ENCODE measurements around the gene HMBS. TPM values are rescaled to one million over a fixed set of nuclear protein-coding genes. Genes with fewer than 3 reads are reported as not detected.

Gene HMBS
- total RNA-seq, 4 donors from 2014 or later = 6.7 to 18.3 (median 10.6) TPM

- TF ChIP-seq EP300 (IDR thresholded peaks at IDR 0.05) (no peak), POLR2A (IDR thresholded peaks at IDR 0.05) (no peak), CTCF (IDR thresholded peaks at IDR 0.05) (no peak)
- H3K36me3 ChIP-seq = peaks cover 2 to 57% (median 4%) of the 10 kb centered on the region in 3 donors
- no peak for DNase-seq (ENCODE audit: low spot score in 2 of 2)
- H3K4me1 ChIP-seq = peaks cover 0 to 12% (median 5%) of the 10 kb centered on the region in 4 donors
- H3K27ac ChIP-seq = no peak overlapping the region
- WGBS, 2 donors = 87 to 91% methylated on average over 3 of the region's 3 CpGs
- no peak overlapping the region for H3K4me3 ChIP-seq
- H3K9me3 ChIP-seq = no peaks in the 10 kb centered on the region
- no peaks in the 10 kb centered on the region for H3K27me3 ChIP-seq
Observed at GRCh38 chr11:119117004-119117706, 32.5 kb downstream of the HMBS start.

GRCh38 chr11:119118227-119118626, 33.5 kb downstream of the HMBS start:
- no peaks in the 10 kb centered on the region for H3K9me3 ChIP-seq
- 96 to 98% methylated on average over 5 of the region's 5 CpGs for WGBS, 2 donors
- TF ChIP-seq POLR2A (IDR thresholded peaks at IDR 0.05) (no peak), CTCF (IDR thresholded peaks at IDR 0.05) (no peak), EP300 (IDR thresholded peaks at IDR 0.05) (no peak)
- H3K27ac ChIP-seq = no peak overlapping the region
- H3K27me3 ChIP-seq = no peaks in the 10 kb centered on the region
- DNase-seq (ENCODE audit: low spot score in 2 of 2) = no peak
- peaks cover 0 to 23% (median 11%) of the 10 kb centered on the region in 4 donors for H3K4me1 ChIP-seq
- peaks cover 2 to 46% (median 4%) of the 10 kb centered on the region in 3 donors for H3K36me3 ChIP-seq
- H3K4me3 ChIP-seq = no peak overlapping the region

- TF ChIP-seq CTCF (IDR thresholded peaks at IDR 0.05) (no peak), POLR2A (IDR thresholded peaks at IDR 0.05) (no peak)
- peaks cover 2 to 42% (median 6%) of the 10 kb centered on the region in 3 donors for H3K36me3 ChIP-seq
- peaks cover 0 to 25% (median 11%) of the 10 kb centered on the region in 4 donors for H3K4me1 ChIP-seq
- no peaks in the 10 kb centered on the region for H3K9me3 ChIP-seq
- WGBS, 2 donors = 86 to 91% methylated on average over 1 of the region's 1 CpG
- H3K4me3 ChIP-seq = no peak overlapping the region
- H3K27me3 ChIP-seq = no peaks in the 10 kb centered on the region
- no peak for DNase-seq (ENCODE audit: low spot score in 2 of 2)
- no peak overlapping the region for H3K27ac ChIP-seq
Observed at GRCh38 chr11:119118946-119119345, 34.3 kb downstream of the HMBS start.

GRCh38 chr11:119120639-119121007, 35.9 kb downstream of the HMBS start:
- Histone ChIP-seq H3K36me3 (peaks cover 0 to 41% (median 9%) of the 10 kb centered on the region in 3 donors), H3K4me3 (peak overlapping the region; percentile 47 to 88 (median 68)), H3K27me3 (no peaks in the 10 kb centered on the region), H3K27ac (peak overlapping the region; percentile 72 to 92 (median 84)), H3K9me3 (no peaks in the 10 kb centered on the region), H3K4me1 (peaks cover 0 to 25% (median 11%) of the 10 kb centered on the region in 4 donors)
- DNase-seq (ENCODE audit: low spot score in 2 of 2) = no peak
- 17 to 19% methylated on average over 5 of the region's 5 CpGs for WGBS, 2 donors
- no peak for TF ChIP-seq EP300 (IDR thresholded peaks at IDR 0.05)
- no peak for TF ChIP-seq POLR2A (IDR thresholded peaks at IDR 0.05)
- no peak for TF ChIP-seq CTCF (IDR thresholded peaks at IDR 0.05)

- Histone ChIP-seq H3K36me3 (peaks cover 0 to 37% (median 9%) of the 10 kb centered on the region in 3 donors), H3K4me3 (peak within 1 kb of the TSS; percentile 66 to 98 (median 78)), H3K4me1 (peaks cover 0 to 28% (median 11%) of the 10 kb centered on the region in 4 donors), H3K27ac (peak within 1 kb of the TSS; percentile 72 to 92 (median 84)), H3K9me3 (no peaks in the 10 kb centered on the region), H3K27me3 (no peaks in the 10 kb centered on the region)
- peak; percentile 99 for DNase-seq (ENCODE audit: low spot score in 2 of 2)
- TF ChIP-seq POLR2A (IDR thresholded peaks at IDR 0.05) = peak in 1 of 2 donors; percentile 83
- TF ChIP-seq CTCF (IDR thresholded peaks at IDR 0.05) = peak in 1 of 5 experiments; percentile 25
- TF ChIP-seq EP300 (IDR thresholded peaks at IDR 0.05) = peak; percentile 84 to 95
- WGBS, 2 donors = 1 to 2% methylated on average over 15 to 52 of the region's 54 CpGs
Observed at GRCh38 chr11:119121008-119121810, 36.5 kb downstream of the HMBS start, which contains the start of gene HINFP. HINFP (plus strand) TSS chr11:119121580; CDS start chr11:119126945, 5,365 bp downstream.

Data from tibial nerve (tissue), 4 donors.